Gastroesophageal sphincter (tissue), 3 donors: ENCODE measurements around the gene GPAT3.
"Not testable (repeated sequence)": the region's sequence is repeated elsewhere in the genome, so short reads cannot be mapped to it uniquely, and the experiment has no call there.

Experiments
- CTCF ChIP-seq, 4 experiments: fragments of 200-600 bp in 2 of 4; fragments of 450-650 bp in 2 of 4; sonication (generic) in 1 of 4; IDR thresholded peaks; one replicate each; pipeline ENCODE4 v1.5.1; 2017 to 2019; ENCODE audit warnings: antibody characterized with exemption in 4 of 4, mild to moderate bottlenecking in 2 of 4, moderate library complexity in 2 of 4
- EP300 ChIP-seq: sonication (generic); formaldehyde crosslinking; IDR thresholded peaks from one replicate; pipeline ENCODE4 v1.6.1; 2017; ENCODE audit warnings: antibody characterized with exemption, mild to moderate bottlenecking
- POLR2A ChIP-seq, 2 donors: fragments of 450-650 bp; IDR thresholded peaks; one replicate each; pipeline ENCODE4 v1.6.1; 2017; ENCODE audit warnings: antibody characterized with exemption in 2 of 2, mild to moderate bottlenecking in 2 of 2, moderate library complexity in 1 of 2
- POLR2AphosphoS5 ChIP-seq: sonication (generic); formaldehyde crosslinking; IDR thresholded peaks from one replicate; pipeline ENCODE4 v1.6.1; 2017; ENCODE audit warnings: antibody characterized with exemption

GRCh38 chr4:83576237-83576636 lies 40.3 kb downstream of the GPAT3 start:
- not testable (repeated sequence) for TF ChIP-seq CTCF (IDR thresholded peaks at IDR 0.05); POLR2A (IDR thresholded peaks at IDR 0.05); POLR2AphosphoS5; EP300
